NCI-H2227 treated with DMSO at 0.1 percent for 48 hours (cell line): Measurements from ENCODE around the gene PIP5KL1.

Experiments
- DNase-seq: peaks from one replicate; lab custom pipeline; 2025; lab: John Stamatoyannopoulos, UW

PIP5KL1 gene

GRCh38 chr9:127931092-127931881 lies 710 bp upstream of the PIP5KL1 start:
- DNase-seq: peak; percentile 63

- no peak for DNase-seq
These were observed 975 bp downstream of the PIP5KL1 start for GRCh38 chr9:127929625-127929979.

GRCh38 chr9:127928676-127929624 lies 1.6 kb downstream of the PIP5KL1 start:
- no peak for DNase-seq

GRCh38 chr9:127927988-127928675 lies 2.4 kb downstream of the PIP5KL1 start:
- DNase-seq: no peak

- DNase-seq: no peak
These were observed 3.2 kb downstream of the PIP5KL1 start for GRCh38 chr9:127927201-127927987.

- no peak for DNase-seq
These were observed 3.7 kb downstream of the PIP5KL1 start for GRCh38 chr9:127926906-127927200.

- no peak for DNase-seq
These were observed 4.3 kb downstream of the PIP5KL1 start for GRCh38 chr9:127925959-127926905.

- DNase-seq: no peak
These were observed 5.7 kb downstream of the PIP5KL1 start for GRCh38 chr9:127924736-127925444.

- no peak for DNase-seq
These were observed 6.8 kb downstream of the PIP5KL1 start for GRCh38 chr9:127923771-127924170.

- DNase-seq: no peak
These were observed 7.5 kb downstream of the PIP5KL1 start for GRCh38 chr9:127923046-127923445.

- peak; percentile 13 for DNase-seq
These were observed 8.9 kb downstream of the PIP5KL1 start for GRCh38 chr9:127921557-127922120.

GRCh38 chr9:127920794-127921193 lies 9.8 kb downstream of the PIP5KL1 start:
- no peak for DNase-seq

GRCh38 chr9:127919253-127919815 lies 11.2 kb downstream of the PIP5KL1 start:
- DNase-seq: no peak

GRCh38 chr9:127918183-127919107 lies 12.1 kb downstream of the PIP5KL1 start:
- DNase-seq: no peak

GRCh38 chr9:127917603-127918002 lies 13.0 kb downstream of the PIP5KL1 start:
- no peak for DNase-seq

- peak; percentile 65 for DNase-seq
These were observed 13.6 kb downstream of the PIP5KL1 start, which contains the start of gene ST6GALNAC4 for GRCh38 chr9:127916720-127917581. ST6GALNAC4 (minus strand) TSS chr9:127917041; CDS start chr9:127916419, 622 bp downstream.
